Cerebellar nuclear complex (tissue), 1 donor: ENCODE measurements around the gene PTK6.
"Not testable (repeated sequence)": the region's sequence is repeated elsewhere in the genome, so short reads cannot be mapped to it uniquely, and the experiment has no call there.

Experiments used
- DNase-seq, 2 experiments: peaks; one replicate each; lab custom pipeline; 2025; lab: John Stamatoyannopoulos, UW

PTK6 gene

DNA sequence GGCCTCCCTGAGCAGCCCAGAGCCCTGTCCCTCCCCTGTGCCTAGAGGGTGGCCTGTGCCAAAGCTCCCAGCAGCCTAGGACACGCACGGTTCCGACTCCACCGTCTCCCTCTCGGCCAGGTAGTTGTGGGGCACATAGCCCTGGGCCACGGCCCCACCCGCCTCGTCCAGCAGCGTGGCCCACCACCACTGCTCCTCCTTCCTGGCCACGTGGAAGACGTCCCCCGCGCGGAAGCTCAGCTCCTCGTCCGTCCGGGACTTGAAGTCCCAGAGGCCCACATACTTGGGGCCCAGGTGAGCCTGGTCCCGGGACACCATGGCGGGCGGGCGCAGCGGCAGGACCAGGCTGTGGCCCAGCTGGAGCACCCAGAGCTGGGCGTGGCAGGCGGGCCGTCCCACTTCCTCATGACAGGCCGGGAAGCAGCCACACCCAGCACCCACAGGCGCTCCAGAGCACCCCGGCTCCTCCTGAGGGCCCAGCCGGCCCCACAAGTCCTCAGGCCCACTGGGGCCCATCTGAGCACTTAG lies at the start of gene PTK6:
Gene PTK6, minus strand, starts transcription at position 380 of the 528 bp plus-strand sequence. Its CDS starts 62 bp downstream, at position 318.
- DNase-seq: no peak

- no peak for DNase-seq
Measured at GRCh38 chr20:63586797-63587196, 49.6 kb upstream of the PTK6 start.

- DNase-seq: no peak
Measured at GRCh38 chr20:63585616-63586565, 48.7 kb upstream of the PTK6 start.

GRCh38 chr20:63582382-63583063 lies 45.3 kb upstream of the PTK6 start:
- DNase-seq: no peak

- DNase-seq: no peak
Measured at GRCh38 chr20:63580796-63581461, 43.8 kb upstream of the PTK6 start.

GRCh38 chr20:63579017-63579694 lies 42.0 kb upstream of the PTK6 start:
- no peak for DNase-seq

DNA sequence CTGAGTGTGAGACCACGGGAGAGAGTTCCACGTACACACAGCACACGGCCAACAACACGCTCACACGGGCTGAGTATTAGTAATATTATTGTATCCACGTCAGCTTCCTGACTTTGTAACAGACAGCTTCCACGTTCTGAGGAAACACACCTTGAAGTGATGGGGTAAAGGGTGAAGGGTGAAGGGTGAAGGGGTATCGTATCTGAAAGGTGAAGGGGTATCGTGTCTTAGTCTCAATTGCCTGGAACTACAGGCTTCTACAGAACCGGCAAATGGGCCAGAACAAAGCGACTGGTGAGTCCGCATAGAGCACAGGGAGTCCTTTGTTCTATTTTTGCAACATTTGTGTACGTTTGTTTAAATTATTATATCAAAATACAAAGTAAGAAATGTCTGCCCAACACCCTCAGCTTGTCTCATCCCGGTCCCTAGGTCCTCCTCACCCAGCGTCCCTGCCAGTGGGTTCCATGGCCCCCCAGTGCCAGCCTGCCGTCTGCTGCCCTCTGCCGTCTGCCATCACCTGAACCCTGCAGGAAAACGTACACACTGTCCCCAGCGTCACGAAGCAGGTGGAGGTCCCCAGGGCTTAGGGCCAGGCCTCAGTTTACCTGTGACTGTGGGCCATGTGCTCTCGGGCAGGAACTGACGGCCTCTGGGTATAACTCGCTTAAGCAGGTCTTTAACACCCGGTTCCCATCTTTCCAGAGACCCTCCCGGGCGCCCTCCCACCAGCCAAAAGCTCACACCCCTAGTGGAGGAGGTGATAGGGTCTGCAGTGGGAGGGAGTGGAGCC lies 41.2 kb upstream of the PTK6 start:
- DNase-seq: no peak

- DNase-seq: peak in 1 of 2 experiments; percentile 5
Measured at GRCh38 chr20:63577317-63577894, 40.2 kb upstream of the PTK6 start.

DNA sequence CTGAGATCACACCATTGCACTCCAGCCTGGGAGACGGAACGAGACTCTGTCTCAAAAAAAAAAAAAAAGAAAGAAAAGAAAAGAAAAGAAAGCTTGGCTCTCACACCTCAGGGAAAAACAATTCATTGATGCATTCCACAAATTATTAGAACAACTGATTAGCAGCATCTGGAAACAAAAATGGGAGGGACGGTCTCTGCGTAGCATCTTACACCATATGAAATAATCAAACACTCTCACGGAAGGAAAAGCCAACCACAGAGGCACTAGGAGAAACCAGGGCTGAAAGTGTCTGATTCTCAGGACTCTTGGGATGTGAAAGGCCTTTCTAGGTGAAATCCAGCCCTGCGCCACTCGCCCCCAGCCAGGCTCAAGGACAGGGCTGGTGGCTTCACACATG lies 39.1 kb upstream of the PTK6 start:
- no peak for DNase-seq

GRCh38 chr20:63574829-63575743 lies 37.9 kb upstream of the PTK6 start:
- DNase-seq: no peak

DNA sequence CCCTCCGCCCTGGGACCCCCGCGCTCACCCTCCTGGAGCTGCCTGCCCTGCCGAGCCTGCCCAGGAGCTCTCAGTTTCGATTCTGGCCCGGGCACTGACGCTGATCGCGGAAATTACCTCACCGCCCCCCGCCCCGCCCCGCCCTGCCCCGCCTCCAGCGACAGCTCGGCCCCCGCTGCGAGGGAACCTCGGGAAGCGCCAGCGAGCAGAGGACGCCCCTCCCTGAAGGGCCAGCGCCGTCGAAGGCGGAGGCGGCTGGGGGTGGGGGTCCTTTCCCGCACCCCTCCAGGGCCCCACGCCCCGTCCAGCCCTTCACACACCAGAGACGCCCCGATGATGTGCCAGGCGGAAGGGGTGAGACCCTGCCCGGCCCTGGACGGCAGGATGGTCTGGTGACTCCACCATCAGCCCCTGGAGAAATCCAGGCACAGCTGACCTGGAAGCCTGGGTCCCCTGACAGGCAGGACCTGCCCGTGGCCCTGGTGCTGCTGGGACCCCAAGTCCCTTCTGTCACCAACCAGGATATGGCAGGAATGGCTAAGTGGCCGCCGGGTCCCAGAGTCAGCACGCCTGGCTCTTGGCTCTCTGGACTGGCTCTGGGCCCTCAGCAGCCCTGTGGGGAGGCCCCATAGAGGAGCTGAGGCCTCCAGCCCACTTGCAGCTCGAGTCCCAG lies 37.1 kb upstream of the PTK6 start, which contains the start of gene HELZ2:
Gene HELZ2, minus strand, starts transcription at position 84 of the 673 bp plus-strand sequence. CDS start 1,854 bp downstream, outside the sequence.
- DNase-seq: no peak

- DNase-seq: no peak
Measured at GRCh38 chr20:63573647-63574131, 36.5 kb upstream of the PTK6 start.

DNA sequence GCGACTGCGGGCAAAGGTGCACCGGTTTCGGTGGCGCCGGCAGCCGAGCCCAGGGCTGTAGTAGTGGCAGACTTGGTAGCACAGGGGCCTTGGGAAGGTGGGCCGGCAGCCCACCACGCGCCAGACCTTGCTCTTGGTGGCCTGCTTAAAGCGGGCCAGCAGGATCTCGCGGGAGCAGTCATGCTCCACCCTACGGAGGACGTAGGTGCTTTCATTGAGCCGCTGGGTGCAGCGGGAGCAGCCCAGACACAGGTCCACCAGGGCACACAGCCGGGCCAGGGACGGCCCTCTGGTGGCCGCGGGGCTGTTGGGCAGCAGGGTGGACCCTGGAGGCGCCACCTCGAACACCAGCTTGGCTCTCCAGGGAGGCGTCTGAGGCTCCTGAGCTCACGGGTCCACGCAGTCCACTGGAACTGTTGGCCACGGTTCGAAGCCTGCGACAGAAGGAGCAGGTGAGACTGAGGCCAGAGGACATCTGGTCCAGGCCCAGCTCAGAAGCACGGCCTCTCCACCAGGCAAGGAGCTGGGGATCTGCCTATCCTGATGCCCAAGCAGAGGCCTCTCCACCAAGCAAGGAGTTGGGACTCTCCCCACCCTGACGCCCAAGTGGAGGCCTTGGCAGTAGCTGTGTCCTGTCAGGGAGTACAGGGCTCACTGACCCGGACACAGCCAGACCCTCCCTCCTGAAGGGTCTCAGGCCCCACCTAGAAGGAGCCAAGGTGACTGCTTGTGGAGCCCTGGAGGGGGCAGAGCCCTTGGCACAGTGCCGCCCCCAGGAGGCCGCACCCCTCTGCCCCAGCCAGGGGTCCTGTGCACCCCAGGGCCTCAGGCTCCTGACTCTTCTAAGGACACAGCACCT lies 35.8 kb upstream of the PTK6 start:
- no peak for DNase-seq

GRCh38 chr20:63572071-63572787 lies 35.1 kb upstream of the PTK6 start:
- DNase-seq: no peak

GRCh38 chr20:63571087-63571478 lies 33.9 kb upstream of the PTK6 start:
- DNase-seq: not testable (repeated sequence)

GRCh38 chr20:63570281-63571086 lies 33.3 kb upstream of the PTK6 start:
- no peak for DNase-seq
